SK-N-SH treated with all-trans-retinoic acid at 6 μM for 48 hours (cell line): ENCODE measurements around the gene DOP1A.

Source experiments
- ATAC-seq: fragments of 200-7000 bp; cut with Tn5 transposase; 3 replicates; pipeline ENCODE4 v1.9.1; 2020; ENCODE audit warnings: mild to moderate bottlenecking, moderate library complexity
- ARNTL ChIP-seq: fragments of 450-650 bp; formaldehyde crosslinking; IDR thresholded peaks from 2 replicates; pipeline ENCODE4 v1.5.0; 2020; ENCODE audit warnings: low read depth, mild to moderate bottlenecking, moderate library complexity, borderline replicate concordance
- BACH2 ChIP-seq: fragments of 250-450 bp; sonication (Bioruptor Pico); IDR thresholded peaks from 2 replicates; pipeline ENCODE4 v1.9.0; 2021; ENCODE audit warnings: mild to moderate bottlenecking, borderline replicate concordance
- CREB5 ChIP-seq: fragments of 250-450 bp; sonication (Bioruptor Pico); IDR thresholded peaks from 2 replicates; pipeline ENCODE4 v1.5.1; 2020; ENCODE audit warnings: low read depth, mild to moderate bottlenecking, moderate library complexity
- CSDC2 ChIP-seq: fragments of 250-450 bp; sonication (Bioruptor Pico); IDR thresholded peaks from 2 replicates; pipeline ENCODE4 v1.5.0; 2020; ENCODE audit warnings: mild to moderate bottlenecking, moderate library complexity
- CSRNP3 ChIP-seq: fragments of 250-450 bp; sonication (Bioruptor Pico); IDR thresholded peaks from 2 replicates; pipeline ENCODE4 v1.5.1; 2021; ENCODE audit warnings: mild to moderate bottlenecking, moderate library complexity
- ESRRG ChIP-seq: fragments of 250-450 bp; sonication (Bioruptor Pico); IDR thresholded peaks from 2 replicates; pipeline ENCODE4 v1.6.1; 2021; ENCODE audit warnings: mild to moderate bottlenecking
- ISL1 ChIP-seq: fragments of 250-450 bp; sonication (Bioruptor Pico); IDR thresholded peaks from 2 replicates; pipeline ENCODE4 v2.1.2; 2022; ENCODE audit warnings: mild to moderate bottlenecking, moderate library complexity
- OSR1 ChIP-seq: fragments of 250-450 bp; sonication (Bioruptor Pico); IDR thresholded peaks from 2 replicates; pipeline ENCODE4 v1.8.0; 2022; ENCODE audit warnings: moderate library complexity, mild to moderate bottlenecking, inconsistent platforms
- PPARA ChIP-seq: fragments of 250-450 bp; sonication (Bioruptor Pico); IDR thresholded peaks from 2 replicates; pipeline ENCODE4 v1.5.0; 2020; ENCODE audit warnings: mild to moderate bottlenecking, borderline replicate concordance
- RARB ChIP-seq: fragments of 250-450 bp; sonication (Bioruptor Pico); IDR thresholded peaks from 2 replicates; pipeline ENCODE4 v1.8.0; 2021; ENCODE audit warnings: mild to moderate bottlenecking, moderate library complexity
- TCF4 ChIP-seq: fragments of 250-450 bp; sonication (Bioruptor Pico); IDR thresholded peaks from 2 replicates; pipeline ENCODE4 v1.8.0; 2021; ENCODE audit warnings: mild to moderate bottlenecking, moderate library complexity, borderline replicate concordance
- TOX ChIP-seq: fragments of 250-450 bp; sonication (Bioruptor Pico); IDR thresholded peaks from 2 replicates; pipeline ENCODE4 v1.8.0; 2021; ENCODE audit warnings: mild to moderate bottlenecking, moderate library complexity, borderline replicate concordance
- TSHZ2 ChIP-seq: fragments of 250-450 bp; sonication (Bioruptor Pico); IDR thresholded peaks from 2 replicates; pipeline ENCODE4 v1.5.0; 2020; ENCODE audit warnings: mild to moderate bottlenecking, moderate library complexity
- ZC3H10 ChIP-seq: fragments of 250-450 bp; sonication (Bioruptor Pico); IDR thresholded peaks from 2 replicates; pipeline ENCODE4 v1.5.1; 2021; ENCODE audit warnings: mild to moderate bottlenecking, moderate library complexity
- ZFP3 ChIP-seq: fragments of 250-450 bp; sonication (Bioruptor Pico); IDR thresholded peaks from 2 replicates; pipeline ENCODE4 v1.5.0; 2020; ENCODE audit warnings: mild to moderate bottlenecking, moderate library complexity
- ZFP30 ChIP-seq: fragments of 450-650 bp; formaldehyde crosslinking; IDR thresholded peaks from 2 replicates; pipeline ENCODE4 v1.5.0; 2022; ENCODE audit warnings: mild to moderate bottlenecking, moderate library complexity
- ZNF565 ChIP-seq: fragments of 450-650 bp; formaldehyde crosslinking; conservative IDR thresholded peaks from 2 replicates; pipeline ENCODE4 v1.5.0; 2020; ENCODE audit warnings: low read depth, mild to moderate bottlenecking, moderate library complexity
- ZNF8 ChIP-seq: fragments of 450-650 bp; formaldehyde crosslinking; IDR thresholded peaks from 2 replicates; pipeline ENCODE4 v1.5.0; 2020; ENCODE audit warnings: mild to moderate bottlenecking, moderate library complexity
- TF ChIP-seq, protein P1 (sequence below): fragments of 250-450 bp; sonication (Bioruptor Pico); IDR thresholded peaks from 2 replicates; pipeline ENCODE4 v1.8.0; 2021; ENCODE audit warnings: low read depth, mild to moderate bottlenecking, moderate library complexity, borderline replicate concordance
- TF ChIP-seq, protein P2 (sequence below): fragments of 250-450 bp; sonication (Bioruptor Pico); IDR thresholded peaks from 2 replicates; pipeline ENCODE4 v1.8.0; 2020; ENCODE audit warnings: mild to moderate bottlenecking, moderate library complexity, borderline replicate concordance

Gene DOP1A

GRCh38 chr6:83044091-83044768 lies 23.2 kb upstream of the DOP1A start:
- TF ChIP-seq TCF4 (CRISPR knock-in tag) (no peak), OSR1 (CRISPR knock-in tag) (no peak), ZFP3 (CRISPR knock-in tag) (no peak), ZC3H10 (CRISPR knock-in tag) (no peak), ARNTL (CRISPR knock-in tag) (no peak), ESRRG (CRISPR knock-in tag) (no peak), ISL1 (CRISPR knock-in tag) (no peak), BACH2 (CRISPR knock-in tag) (no peak), TOX (CRISPR knock-in tag) (no peak), PPARA (CRISPR knock-in tag) (no peak)
- no peak for ATAC-seq

GRCh38 chr6:83047065-83047754 lies 20.3 kb upstream of the DOP1A start:
- no peak for ATAC-seq
- TF ChIP-seq TOX (CRISPR knock-in tag) = no peak
- TF ChIP-seq, protein P1, sequence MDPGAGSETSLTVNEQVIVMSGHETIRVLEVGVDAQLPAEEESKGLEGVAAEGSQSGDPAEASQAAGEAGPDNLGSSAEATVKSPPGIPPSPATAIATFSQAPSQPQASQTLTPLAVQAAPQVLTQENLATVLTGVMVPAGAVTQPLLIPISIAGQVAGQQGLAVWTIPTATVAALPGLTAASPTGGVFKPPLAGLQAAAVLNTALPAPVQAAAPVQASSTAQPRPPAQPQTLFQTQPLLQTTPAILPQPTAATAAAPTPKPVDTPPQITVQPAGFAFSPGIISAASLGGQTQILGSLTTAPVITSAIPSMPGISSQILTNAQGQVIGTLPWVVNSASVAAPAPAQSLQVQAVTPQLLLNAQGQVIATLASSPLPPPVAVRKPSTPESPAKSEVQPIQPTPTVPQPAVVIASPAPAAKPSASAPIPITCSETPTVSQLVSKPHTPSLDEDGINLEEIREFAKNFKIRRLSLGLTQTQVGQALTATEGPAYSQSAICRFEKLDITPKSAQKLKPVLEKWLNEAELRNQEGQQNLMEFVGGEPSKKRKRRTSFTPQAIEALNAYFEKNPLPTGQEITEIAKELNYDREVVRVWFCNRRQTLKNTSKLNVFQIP (CRISPR knock-in tag) = no peak
- no peak for TF ChIP-seq ESRRG (CRISPR knock-in tag)
- TF ChIP-seq CREB5 (CRISPR knock-in tag) = no peak
- TF ChIP-seq ZNF8 (CRISPR knock-in tag) = no peak
- TF ChIP-seq BACH2 (CRISPR knock-in tag) = no peak
- TF ChIP-seq TSHZ2 (CRISPR knock-in tag) = no peak
- no peak for TF ChIP-seq ZFP30
- TF ChIP-seq CSRNP3 (CRISPR knock-in tag) = no peak
- TF ChIP-seq ZNF565 (CRISPR knock-in tag) = no peak
- TF ChIP-seq ISL1 (CRISPR knock-in tag) = no peak
- TF ChIP-seq, protein P2, sequence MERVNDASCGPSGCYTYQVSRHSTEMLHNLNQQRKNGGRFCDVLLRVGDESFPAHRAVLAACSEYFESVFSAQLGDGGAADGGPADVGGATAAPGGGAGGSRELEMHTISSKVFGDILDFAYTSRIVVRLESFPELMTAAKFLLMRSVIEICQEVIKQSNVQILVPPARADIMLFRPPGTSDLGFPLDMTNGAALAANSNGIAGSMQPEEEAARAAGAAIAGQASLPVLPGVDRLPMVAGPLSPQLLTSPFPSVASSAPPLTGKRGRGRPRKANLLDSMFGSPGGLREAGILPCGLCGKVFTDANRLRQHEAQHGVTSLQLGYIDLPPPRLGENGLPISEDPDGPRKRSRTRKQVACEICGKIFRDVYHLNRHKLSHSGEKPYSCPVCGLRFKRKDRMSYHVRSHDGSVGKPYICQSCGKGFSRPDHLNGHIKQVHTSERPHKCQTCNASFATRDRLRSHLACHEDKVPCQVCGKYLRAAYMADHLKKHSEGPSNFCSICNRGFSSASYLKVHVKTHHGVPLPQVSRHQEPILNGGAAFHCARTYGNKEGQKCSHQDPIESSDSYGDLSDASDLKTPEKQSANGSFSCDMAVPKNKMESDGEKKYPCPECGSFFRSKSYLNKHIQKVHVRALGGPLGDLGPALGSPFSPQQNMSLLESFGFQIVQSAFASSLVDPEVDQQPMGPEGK (CRISPR knock-in tag) = no peak
- no peak for TF ChIP-seq CSDC2 (CRISPR knock-in tag)
- no peak for TF ChIP-seq RARB (CRISPR knock-in tag)
- TF ChIP-seq ZC3H10 (CRISPR knock-in tag) = no peak
